Lower leg skin (tissue), 3 donors: Measurements from ENCODE around the gene TMEM151B.

ENCODE experiments used
- POLR2A ChIP-seq, 2 donors: fragments of 450-650 bp; IDR thresholded peaks; one replicate each; pipeline ENCODE4 v1.6.1; 2016 to 2017; ENCODE audit warnings: antibody characterized with exemption in 2 of 2, mild to moderate bottlenecking in 1 of 2, moderate library complexity in 1 of 2
- TF ChIP-seq, protein P1 (sequence below), 3 donors: fragments of 450-650 bp; IDR thresholded peaks; one replicate each; pipeline ENCODE4 v1.5.1; 2016; ENCODE audit warnings: antibody characterized with exemption in 3 of 3, mild to moderate bottlenecking in 3 of 3, moderate library complexity in 2 of 3

DNA sequence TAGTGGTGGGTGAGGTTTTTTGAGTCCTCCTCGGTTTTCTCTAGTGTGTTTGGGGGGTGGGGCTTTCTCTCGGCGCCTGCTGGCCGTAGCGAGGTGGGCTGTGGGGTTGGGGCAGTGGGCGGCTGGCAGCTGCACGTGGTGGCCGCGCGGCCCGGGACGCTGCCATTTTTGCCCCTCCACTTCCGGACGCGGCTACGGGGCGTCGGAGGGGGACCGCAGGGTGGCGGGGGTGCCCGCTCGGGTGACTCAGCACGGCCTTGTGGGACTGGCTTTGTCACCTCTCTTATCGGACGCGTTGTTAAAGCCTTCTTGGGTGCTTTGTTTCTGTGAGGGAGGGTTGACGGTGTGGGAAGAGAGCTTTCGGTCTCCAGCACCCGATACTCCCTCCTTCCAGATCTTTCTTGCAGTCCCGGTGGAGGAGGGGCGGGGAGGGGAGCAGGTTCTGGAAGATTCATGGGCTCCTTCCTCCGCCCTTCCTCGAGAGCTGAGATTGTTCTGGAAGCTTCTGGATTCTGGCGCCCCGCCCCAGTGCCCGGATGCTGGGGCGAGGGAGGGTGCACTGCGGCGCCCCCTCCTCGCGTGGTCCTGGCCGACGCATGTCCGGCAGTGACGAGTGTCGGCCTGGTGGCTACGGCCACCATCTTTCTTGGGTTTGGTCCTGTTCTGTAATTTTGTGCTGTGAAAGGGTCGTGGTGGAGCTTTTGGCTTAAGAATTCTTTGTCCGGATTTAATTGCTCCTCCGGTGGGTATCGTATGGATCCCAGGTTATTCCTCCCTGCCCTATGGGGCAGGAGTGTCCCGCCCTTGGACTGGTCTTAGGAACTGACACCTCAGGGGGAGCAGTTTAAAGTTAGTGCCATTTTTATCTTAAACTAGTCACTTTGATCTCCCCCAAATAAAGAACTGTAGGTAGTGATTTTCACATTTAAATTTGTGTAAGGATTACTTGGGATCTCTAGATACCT, 22.6 kb upstream of the TMEM151B start:
- TF ChIP-seq, protein P1, sequence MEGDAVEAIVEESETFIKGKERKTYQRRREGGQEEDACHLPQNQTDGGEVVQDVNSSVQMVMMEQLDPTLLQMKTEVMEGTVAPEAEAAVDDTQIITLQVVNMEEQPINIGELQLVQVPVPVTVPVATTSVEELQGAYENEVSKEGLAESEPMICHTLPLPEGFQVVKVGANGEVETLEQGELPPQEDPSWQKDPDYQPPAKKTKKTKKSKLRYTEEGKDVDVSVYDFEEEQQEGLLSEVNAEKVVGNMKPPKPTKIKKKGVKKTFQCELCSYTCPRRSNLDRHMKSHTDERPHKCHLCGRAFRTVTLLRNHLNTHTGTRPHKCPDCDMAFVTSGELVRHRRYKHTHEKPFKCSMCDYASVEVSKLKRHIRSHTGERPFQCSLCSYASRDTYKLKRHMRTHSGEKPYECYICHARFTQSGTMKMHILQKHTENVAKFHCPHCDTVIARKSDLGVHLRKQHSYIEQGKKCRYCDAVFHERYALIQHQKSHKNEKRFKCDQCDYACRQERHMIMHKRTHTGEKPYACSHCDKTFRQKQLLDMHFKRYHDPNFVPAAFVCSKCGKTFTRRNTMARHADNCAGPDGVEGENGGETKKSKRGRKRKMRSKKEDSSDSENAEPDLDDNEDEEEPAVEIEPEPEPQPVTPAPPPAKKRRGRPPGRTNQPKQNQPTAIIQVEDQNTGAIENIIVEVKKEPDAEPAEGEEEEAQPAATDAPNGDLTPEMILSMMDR (IDR thresholded peaks at IDR 0.05): no peak
- TF ChIP-seq POLR2A (IDR thresholded peaks at IDR 0.05): no peak
